ENCODE measurements around the gene GJB6. TPM values are rescaled to one million over a fixed set of nuclear protein-coding genes. Genes with fewer than 3 reads are reported as not detected.

Gene GJB6
- total RNA-seq, 1 donor from 2014 or later = not detected

- DNase-seq (ENCODE audit: low read depth) = no peak
- H3K4me3 ChIP-seq (ENCODE audit: low read depth, low read length) = peak overlapping the region; percentile 30
- no peak for TF ChIP-seq CTCF (conservative IDR thresholded peaks at IDR 0.05; ENCODE audit: low read depth, low read length)
Measured at GRCh38 chr13:20177049-20177831, 54.9 kb downstream of the GJB6 start.

- no peak overlapping the region for H3K4me3 ChIP-seq (ENCODE audit: low read depth, low read length)
- DNase-seq (ENCODE audit: low read depth) = no peak
- no peak for TF ChIP-seq CTCF (conservative IDR thresholded peaks at IDR 0.05; ENCODE audit: low read depth, low read length)
Measured at GRCh38 chr13:20175907-20176652, 56.0 kb downstream of the GJB6 start.

- no peak overlapping the region for H3K4me3 ChIP-seq (ENCODE audit: low read depth, low read length)
Measured at GRCh38 chr13:20175406-20175794, 56.7 kb downstream of the GJB6 start.

GRCh38 chr13:20174656-20175405, 57.3 kb downstream of the GJB6 start:
- no peak for DNase-seq (ENCODE audit: low read depth)
- TF ChIP-seq CTCF (conservative IDR thresholded peaks at IDR 0.05; ENCODE audit: low read depth, low read length) = no peak
- H3K4me3 ChIP-seq (ENCODE audit: low read depth, low read length) = no peak overlapping the region

More at GRCh38 chr13:20175406-20175794, 56.7 kb downstream of the GJB6 start:
- TF ChIP-seq CTCF (conservative IDR thresholded peaks at IDR 0.05; ENCODE audit: low read depth, low read length) = no peak
- DNase-seq (ENCODE audit: low read depth) = no peak

GRCh38 chr13:20173116-20173746, 58.9 kb downstream of the GJB6 start:
- H3K4me3 ChIP-seq (ENCODE audit: low read depth, low read length) = no peak overlapping the region
- no peak for TF ChIP-seq CTCF (conservative IDR thresholded peaks at IDR 0.05; ENCODE audit: low read depth, low read length)
- no peak for DNase-seq (ENCODE audit: low read depth)

Other genes starting within 250 kb of the GJB6 start
- 0.14 and 0.58 TPM in 2 replicates for gene GJA3, start 71.3 kb downstream of the GJB6 start, total RNA-seq
- 5.1 and 5.7 TPM in 2 replicates for gene GJB2, start 39.4 kb downstream of the GJB6 start, total RNA-seq

Measured in epithelial cell of proximal tubule (primary cell).